Islet of Langerhans (tissue), 1 donor: ENCODE measurements around the gene USF3.

Experiments
- FAIRE-seq: peaks from one replicate; lab custom pipeline; 2011; peaks lifted over from hg19 to GRCh38; lab: Jason Lieb, UNC

Gene USF3

DNA sequence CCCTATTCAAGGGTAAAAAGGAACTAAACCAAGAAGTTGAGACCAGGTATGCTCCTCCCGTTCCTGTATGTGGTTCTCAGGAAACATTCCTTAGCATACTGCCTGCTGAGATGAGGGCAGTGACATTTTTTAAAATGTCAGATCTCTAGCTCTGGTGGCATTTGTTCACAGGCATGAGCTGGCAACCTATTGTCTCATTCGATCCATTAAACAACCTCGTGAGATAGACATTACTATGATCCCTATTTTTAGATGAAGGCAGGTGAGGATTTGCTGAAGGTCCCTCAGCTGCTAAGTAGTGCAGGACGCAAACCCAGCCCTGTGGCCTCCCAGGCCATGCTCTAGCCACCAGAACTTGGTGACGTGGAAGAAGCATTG is 89.2 kb downstream of the USF3 start:
- FAIRE-seq, result no peak

DNA sequence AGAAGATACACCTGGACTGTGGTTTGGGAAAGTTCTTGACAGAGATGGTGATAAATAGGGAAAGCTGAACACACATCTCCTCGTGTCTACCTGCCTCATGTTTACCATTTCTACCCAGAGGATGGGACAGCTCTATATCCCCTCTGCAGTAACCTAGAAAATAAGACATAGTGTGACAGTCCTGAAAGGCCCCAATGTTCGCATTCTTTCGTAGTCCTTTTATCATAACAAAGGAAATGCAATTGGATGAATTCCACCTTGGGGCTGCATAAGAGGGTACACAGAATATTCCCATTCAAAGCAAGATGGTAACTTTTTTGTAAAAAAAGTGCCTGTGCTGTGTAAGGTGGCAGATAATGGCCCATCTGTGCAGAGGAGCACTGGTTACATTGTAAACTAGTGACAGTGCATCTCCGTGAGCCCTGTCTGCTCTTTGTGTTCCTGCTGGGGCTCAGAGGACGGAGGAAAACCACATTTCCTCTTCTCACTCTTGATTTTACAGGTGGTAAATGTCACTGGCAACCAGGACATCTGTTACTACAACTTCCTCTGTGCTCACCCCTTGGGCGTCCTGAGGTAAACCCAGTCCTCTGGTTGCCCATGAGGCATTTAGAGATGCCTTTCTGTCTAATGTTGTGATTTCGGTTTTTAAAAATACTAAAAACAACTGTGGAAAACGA is 89.8 kb downstream of the USF3 start:
- no peak for FAIRE-seq

DNA sequence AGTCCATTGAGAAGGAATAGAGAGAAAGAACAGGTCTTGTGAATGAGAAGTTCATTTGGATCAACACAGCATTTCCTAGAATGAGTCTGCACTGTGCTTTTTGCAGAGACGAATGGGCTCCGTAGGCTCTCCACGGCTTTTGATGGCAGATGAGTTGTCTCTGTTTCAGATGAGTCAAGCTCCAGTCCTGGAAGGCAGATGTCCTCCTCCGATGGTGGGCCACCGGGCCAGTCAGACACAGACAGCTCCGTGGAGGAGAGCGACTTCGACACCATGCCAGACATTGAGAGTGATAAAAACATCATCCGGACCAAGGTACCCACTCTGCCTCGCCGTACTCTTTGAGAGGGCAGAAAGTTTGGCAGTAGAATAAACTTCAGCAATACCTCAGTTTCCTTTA is 93.6 kb downstream of the USF3 start:
- FAIRE-seq, result no peak

DNA sequence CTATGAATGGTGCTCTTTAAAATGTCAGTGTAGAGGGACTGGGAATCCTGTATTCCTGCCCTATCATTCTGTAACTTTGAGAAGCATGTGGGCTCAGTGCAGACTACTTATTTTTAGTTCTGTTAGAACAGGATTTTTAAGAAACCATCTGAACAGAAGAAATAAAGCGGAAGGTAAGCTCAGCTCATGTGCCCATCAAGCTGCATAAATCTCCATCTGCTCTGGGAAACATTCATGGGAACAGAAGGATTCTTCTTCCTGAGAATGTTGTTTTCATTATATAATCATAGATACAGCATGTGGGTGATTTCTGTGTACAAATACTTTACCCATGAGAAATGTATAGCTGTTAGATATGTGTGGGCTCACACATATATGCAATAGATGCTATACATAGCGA is 94.2 kb downstream of the USF3 start:
- no peak for FAIRE-seq

DNA sequence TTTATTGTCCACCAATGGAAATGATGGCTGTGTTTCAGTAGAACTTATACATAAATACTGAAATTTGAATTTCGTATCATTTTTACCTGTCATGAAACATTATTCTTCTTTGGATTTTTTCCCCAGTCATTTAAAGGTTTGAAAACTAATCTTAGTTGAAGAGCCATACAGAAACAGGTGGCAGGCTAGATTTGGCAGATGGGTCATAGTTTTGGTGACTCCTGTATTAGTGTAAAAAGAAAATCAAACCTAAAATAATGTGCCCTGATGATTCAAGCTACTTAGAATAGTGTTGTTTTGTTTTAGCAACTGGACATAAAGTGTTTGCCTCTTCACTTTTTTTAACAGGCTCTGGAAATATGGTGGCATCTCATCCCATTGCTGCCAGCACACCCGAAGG is 95.2 kb downstream of the USF3 start:
- no peak for FAIRE-seq

DNA sequence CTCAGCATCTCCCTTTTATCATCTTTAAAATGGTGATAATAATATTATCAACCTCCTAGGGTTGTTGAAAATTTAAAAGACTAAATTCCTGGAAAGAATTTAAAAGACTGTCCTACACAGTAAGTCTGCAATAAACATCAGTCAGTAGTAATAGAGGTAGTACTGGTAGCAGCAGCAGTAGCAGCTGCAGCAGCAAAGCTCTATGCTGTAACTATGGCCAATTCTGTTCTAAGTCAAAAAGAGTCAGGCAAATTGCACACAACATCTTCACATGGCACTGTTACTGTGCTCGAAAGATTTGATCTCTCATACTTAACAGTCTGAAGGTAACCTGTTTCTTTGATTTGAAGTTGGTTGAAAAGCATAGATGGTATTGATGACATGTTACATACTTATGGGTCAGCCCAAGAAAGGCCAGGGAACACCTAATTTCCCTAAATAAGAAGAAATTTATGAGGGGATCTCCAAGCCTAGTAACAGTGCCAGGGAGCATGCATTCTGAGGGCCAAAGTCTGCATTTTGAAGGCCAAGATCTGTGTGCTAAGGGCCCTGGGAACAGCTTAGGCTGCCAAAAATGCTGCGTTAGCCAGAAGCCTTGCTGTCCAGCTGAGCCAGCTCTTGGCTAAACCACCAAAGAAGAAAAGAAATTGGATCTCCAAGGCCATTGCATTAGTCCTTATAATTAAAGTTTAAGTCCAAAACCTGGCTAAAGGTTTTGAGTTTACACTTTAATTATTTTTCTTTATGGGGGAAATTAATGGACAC is 95.8 kb downstream of the USF3 start:
- no peak for FAIRE-seq
